ENCODE data around the gene BAIAP2L1. TPM values are rescaled to one million over a fixed set of nuclear protein-coding genes. Genes with fewer than 3 reads are reported as not detected.

The BAIAP2L1 gene
- total and polyA plus RNA-seq, 2 experiments from 2014 or later, result 5.9 to 7.4 TPM

- WGBS, 2 experiments (ENCODE audit: low coverage in 1 of 2, low lambda C conversion rate in 2 of 2, missing lambda C conversion rate in 2 of 2), result 88 to 89% methylated on average over 21 to 22 of the region's 22 CpGs
- Histone ChIP-seq H3K4me3 (no peak overlapping the region), H3F3A (ENCODE audit: insufficient read depth) (no peaks in the 10 kb centered on the region), H3K4me1 (ENCODE audit: insufficient read depth) (no peaks in the 10 kb centered on the region), H3K9me3 (ENCODE audit: low read depth) (no peaks in the 10 kb centered on the region), H3K36me3 (ENCODE audit: low read depth) (no peaks in the 10 kb centered on the region), H3K27me3 (replicated peaks; ENCODE audit: insufficient read depth) (no peaks in the 10 kb centered on the region), H3K9ac (no peak overlapping the region), H3K27ac (no peak overlapping the region), H2AFZ (no peak overlapping the region), H4K20me1 (ENCODE audit: insufficient read depth) (no peaks in the 10 kb centered on the region), H3K9me2 (ENCODE audit: insufficient read depth) (no peaks in the 10 kb centered on the region), H3K79me2 (ENCODE audit: insufficient read depth) (0 out of 2 replicates have a peak, but pooled peaks cover 3% of the 10 kb centered on the region), H3K4me2 (ENCODE audit: unreplicated experiment) (no peak overlapping the region)
- in situ Hi-C loops (cut with MboI), result loop anchor here (10.0 to 25.0 kb wide), 2 partner anchors 113 to 535 kb away; no protein-coding TSS in a partner anchor
- TF ChIP-seq EZH2 (IDR thresholded peaks at IDR 0.05; ENCODE audit: insufficient read depth, poor library complexity, severe bottlenecking), result no peak
- TF ChIP-seq EZH2phosphoT487 (IDR thresholded peaks at IDR 0.05; ENCODE audit: insufficient read depth, low read depth), result no peak
- no peak for DNase-seq
These were observed 99.0 kb downstream of the BAIAP2L1 start for GRCh38 chr7:98301693-98302470.

- Histone ChIP-seq H2AFZ (no peak overlapping the region), H3K9ac (no peak overlapping the region), H3K36me3 (ENCODE audit: low read depth) (no peaks in the 10 kb centered on the region), H3K27me3 (replicated peaks; ENCODE audit: insufficient read depth) (no peaks in the 10 kb centered on the region), H4K20me1 (ENCODE audit: insufficient read depth) (no peaks in the 10 kb centered on the region), H3K4me3 (no peak overlapping the region), H3F3A (ENCODE audit: insufficient read depth) (no peaks in the 10 kb centered on the region), H3K79me2 (ENCODE audit: insufficient read depth) (0 out of 2 replicates have a peak, but pooled peaks cover 3% of the 10 kb centered on the region), H3K9me3 (ENCODE audit: low read depth) (no peaks in the 10 kb centered on the region), H3K9me2 (ENCODE audit: insufficient read depth) (no peaks in the 10 kb centered on the region), H3K27ac (no peak overlapping the region), H3K4me1 (ENCODE audit: insufficient read depth) (no peaks in the 10 kb centered on the region), H3K4me2 (ENCODE audit: unreplicated experiment) (no peak overlapping the region)
- TF ChIP-seq EZH2phosphoT487 (IDR thresholded peaks at IDR 0.05; ENCODE audit: insufficient read depth, low read depth), result no peak
- TF ChIP-seq EZH2 (IDR thresholded peaks at IDR 0.05; ENCODE audit: insufficient read depth, poor library complexity, severe bottlenecking), result no peak
- in situ Hi-C loops (cut with MboI), result loop anchor here (10.0 to 25.0 kb wide), 2 partner anchors 114 to 537 kb away; no protein-coding TSS in a partner anchor
- no peak for DNase-seq
- 81% methylated on average over 26 of the region's 26 CpGs for WGBS, 2 experiments (ENCODE audit: low coverage in 1 of 2, low lambda C conversion rate in 2 of 2, missing lambda C conversion rate in 2 of 2)
These were observed 100.1 kb downstream of the BAIAP2L1 start for GRCh38 chr7:98300595-98301372.

GRCh38 chr7:98297626-98298286 is 103.1 kb downstream of the BAIAP2L1 start:
- H3K9me3 ChIP-seq (ENCODE audit: low read depth), result no peaks in the 10 kb centered on the region
- no peaks in the 10 kb centered on the region for H4K20me1 ChIP-seq (ENCODE audit: insufficient read depth)
- no peak overlapping the region for H3K27ac ChIP-seq
- no peak for TF ChIP-seq EZH2phosphoT487 (IDR thresholded peaks at IDR 0.05; ENCODE audit: insufficient read depth, low read depth)
- TF ChIP-seq EZH2 (IDR thresholded peaks at IDR 0.05; ENCODE audit: insufficient read depth, poor library complexity, severe bottlenecking), result no peak
- in situ Hi-C loops (cut with MboI), result loop anchor here (25.0 kb wide), 1 partner anchor 440 kb away; no protein-coding TSS in a partner anchor
- no peak for DNase-seq
- H3K4me2 ChIP-seq (ENCODE audit: unreplicated experiment), result no peak overlapping the region
- peaks cover 12% of the 10 kb centered on the region for H3K79me2 ChIP-seq (ENCODE audit: insufficient read depth)
- H3K9ac ChIP-seq, result no peak overlapping the region
- no peak overlapping the region for H2AFZ ChIP-seq
- H3K36me3 ChIP-seq (ENCODE audit: low read depth), result peaks cover 17% of the 10 kb centered on the region
- 85 to 86% methylated on average over 21 of the region's 21 CpGs for WGBS, 2 experiments (ENCODE audit: low coverage in 1 of 2, low lambda C conversion rate in 2 of 2, missing lambda C conversion rate in 2 of 2)
- H3K4me3 ChIP-seq, result no peak overlapping the region
- no peaks in the 10 kb centered on the region for H3K27me3 ChIP-seq (replicated peaks; ENCODE audit: insufficient read depth)
- H3F3A ChIP-seq (ENCODE audit: insufficient read depth), result peaks cover 5% of the 10 kb centered on the region; the same call in 1 of the 2 replicates
- no peaks in the 10 kb centered on the region for H3K4me1 ChIP-seq (ENCODE audit: insufficient read depth)
- no peaks in the 10 kb centered on the region for H3K9me2 ChIP-seq (ENCODE audit: insufficient read depth)

- H3K9ac ChIP-seq, result no peak overlapping the region
- H3K27ac ChIP-seq, result no peak overlapping the region
- H3K27me3 ChIP-seq (replicated peaks; ENCODE audit: insufficient read depth), result no peaks in the 10 kb centered on the region
- no peak overlapping the region for H3K4me3 ChIP-seq
- DNase-seq, result no peak
- no peaks in the 10 kb centered on the region for H3K4me1 ChIP-seq (ENCODE audit: insufficient read depth)
- H3K4me2 ChIP-seq (ENCODE audit: unreplicated experiment), result no peak overlapping the region
- peaks cover 5% of the 10 kb centered on the region; the same call in 1 of the 2 replicates for H3F3A ChIP-seq (ENCODE audit: insufficient read depth)
- peaks cover 22% of the 10 kb centered on the region for H3K79me2 ChIP-seq (ENCODE audit: insufficient read depth)
- no peaks in the 10 kb centered on the region for H3K9me3 ChIP-seq (ENCODE audit: low read depth)
- H3K36me3 ChIP-seq (ENCODE audit: low read depth), result peaks cover 26% of the 10 kb centered on the region
- WGBS, 2 experiments (ENCODE audit: low coverage in 1 of 2, low lambda C conversion rate in 2 of 2, missing lambda C conversion rate in 2 of 2), result 95% methylated on average over 12 of the region's 12 CpGs
- no peaks in the 10 kb centered on the region for H4K20me1 ChIP-seq (ENCODE audit: insufficient read depth)
- in situ Hi-C loops (cut with MboI), result loop anchor here (25.0 kb wide), 1 partner anchor 440 kb away; no protein-coding TSS in a partner anchor
- no peaks in the 10 kb centered on the region for H3K9me2 ChIP-seq (ENCODE audit: insufficient read depth)
- TF ChIP-seq EZH2phosphoT487 (IDR thresholded peaks at IDR 0.05; ENCODE audit: insufficient read depth, low read depth) (no peak), EZH2 (IDR thresholded peaks at IDR 0.05; ENCODE audit: insufficient read depth, poor library complexity, severe bottlenecking) (no peak)
- no peak overlapping the region for H2AFZ ChIP-seq
These were observed 104.1 kb downstream of the BAIAP2L1 start for GRCh38 chr7:98296833-98297232.

Data from GM23248 (cell line).